ENCODE data around the gene ACAA1.
"Not testable (repeated sequence)": the region's sequence is repeated elsewhere in the genome, so short reads cannot be mapped to it uniquely, and the experiment has no call there.

Gene ACAA1

DNA sequence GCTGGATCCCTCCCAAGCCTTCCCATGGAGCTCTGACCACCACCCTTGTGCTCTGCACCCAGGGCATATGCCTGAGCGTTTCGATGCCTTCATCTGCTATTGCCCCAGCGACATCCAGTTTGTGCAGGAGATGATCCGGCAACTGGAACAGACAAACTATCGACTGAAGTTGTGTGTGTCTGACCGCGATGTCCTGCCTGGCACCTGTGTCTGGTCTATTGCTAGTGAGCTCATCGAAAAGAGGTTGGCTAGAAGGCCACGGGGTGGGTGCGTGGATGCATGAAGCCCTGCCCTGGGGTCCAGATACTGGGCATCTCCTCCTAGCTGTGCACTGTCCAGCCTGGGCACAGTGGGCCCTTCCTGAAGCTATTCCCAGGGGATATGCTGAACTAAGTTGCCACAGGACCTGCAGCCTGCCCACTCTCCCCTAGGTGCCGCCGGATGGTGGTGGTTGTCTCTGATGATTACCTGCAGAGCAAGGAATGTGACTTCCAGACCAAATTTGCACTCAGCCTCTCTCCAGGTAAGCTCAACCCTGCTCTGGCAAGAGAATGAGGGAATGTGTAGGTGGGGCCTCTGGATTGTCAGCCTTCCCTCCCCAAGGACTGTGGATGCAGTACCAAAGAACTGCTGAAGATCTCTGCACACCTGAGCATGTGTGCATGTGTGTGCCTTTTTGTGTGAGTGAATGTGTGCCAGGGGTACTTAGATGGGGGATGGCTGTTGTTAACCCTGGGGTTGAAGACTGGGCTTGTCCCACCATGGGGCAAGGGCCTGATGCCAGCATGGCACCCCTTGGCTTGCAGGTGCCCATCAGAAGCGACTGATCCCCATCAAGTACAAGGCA, 3.6 kb upstream of the ACAA1 start:
- TF ChIP-seq, protein P1, sequence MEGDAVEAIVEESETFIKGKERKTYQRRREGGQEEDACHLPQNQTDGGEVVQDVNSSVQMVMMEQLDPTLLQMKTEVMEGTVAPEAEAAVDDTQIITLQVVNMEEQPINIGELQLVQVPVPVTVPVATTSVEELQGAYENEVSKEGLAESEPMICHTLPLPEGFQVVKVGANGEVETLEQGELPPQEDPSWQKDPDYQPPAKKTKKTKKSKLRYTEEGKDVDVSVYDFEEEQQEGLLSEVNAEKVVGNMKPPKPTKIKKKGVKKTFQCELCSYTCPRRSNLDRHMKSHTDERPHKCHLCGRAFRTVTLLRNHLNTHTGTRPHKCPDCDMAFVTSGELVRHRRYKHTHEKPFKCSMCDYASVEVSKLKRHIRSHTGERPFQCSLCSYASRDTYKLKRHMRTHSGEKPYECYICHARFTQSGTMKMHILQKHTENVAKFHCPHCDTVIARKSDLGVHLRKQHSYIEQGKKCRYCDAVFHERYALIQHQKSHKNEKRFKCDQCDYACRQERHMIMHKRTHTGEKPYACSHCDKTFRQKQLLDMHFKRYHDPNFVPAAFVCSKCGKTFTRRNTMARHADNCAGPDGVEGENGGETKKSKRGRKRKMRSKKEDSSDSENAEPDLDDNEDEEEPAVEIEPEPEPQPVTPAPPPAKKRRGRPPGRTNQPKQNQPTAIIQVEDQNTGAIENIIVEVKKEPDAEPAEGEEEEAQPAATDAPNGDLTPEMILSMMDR (IDR thresholded peaks at IDR 0.05; ENCODE audit: insufficient read depth, missing control alignments) = no peak
- FAIRE-seq (no peak), DNase-seq (ENCODE audit: insufficient read length, low spot score) (no peak)

DNA sequence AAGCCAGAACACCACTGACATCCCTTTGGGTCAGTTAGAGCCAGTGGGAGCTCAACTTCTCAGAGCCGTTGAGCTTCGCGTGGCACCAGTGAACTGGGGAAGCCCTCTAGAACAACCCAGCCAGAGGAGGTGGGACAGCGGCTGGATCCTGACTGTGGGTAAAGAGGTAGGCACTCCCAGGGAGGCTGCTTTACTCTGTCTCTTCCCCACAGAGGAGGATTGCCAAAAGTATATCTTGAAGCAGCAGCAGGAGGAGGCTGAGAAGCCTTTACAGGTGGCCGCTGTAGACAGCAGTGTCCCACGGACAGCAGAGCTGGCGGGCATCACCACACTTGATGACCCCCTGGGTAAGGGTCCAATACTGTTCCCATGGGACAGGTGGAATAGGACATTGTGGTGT, 2.7 kb upstream of the ACAA1 start:
- FAIRE-seq = no peak
- TF ChIP-seq, protein P1 (IDR thresholded peaks at IDR 0.05; ENCODE audit: insufficient read depth, missing control alignments) = no peak

DNA sequence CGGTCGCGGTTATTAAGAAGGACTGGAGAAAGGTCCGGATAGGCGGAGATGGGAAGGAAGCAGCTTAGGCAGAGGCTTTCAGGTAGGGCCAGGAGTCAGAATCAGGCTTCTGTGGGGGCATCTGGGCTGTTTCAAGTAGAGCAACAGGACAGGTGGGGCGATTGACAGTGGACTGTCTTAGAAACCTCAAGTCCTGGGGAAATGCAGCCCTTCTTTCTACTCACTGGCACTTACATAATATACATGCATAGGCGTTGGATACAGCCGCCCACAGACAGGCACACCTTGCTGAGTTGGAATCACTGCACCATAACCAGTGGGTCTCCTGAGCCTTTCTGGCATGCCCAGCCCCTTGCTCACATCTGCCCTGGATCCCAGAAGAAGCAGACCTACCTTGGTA, 2.3 kb upstream of the ACAA1 start:
- FAIRE-seq (no peak), DNase-seq (ENCODE audit: insufficient read length, low spot score) (no peak)
- TF ChIP-seq, protein P1 (IDR thresholded peaks at IDR 0.05; ENCODE audit: insufficient read depth, missing control alignments) = no peak

More for the DNA sequence above, 2.7 kb upstream of the ACAA1 start:
- no peak for DNase-seq (ENCODE audit: insufficient read length, low spot score)

DNA sequence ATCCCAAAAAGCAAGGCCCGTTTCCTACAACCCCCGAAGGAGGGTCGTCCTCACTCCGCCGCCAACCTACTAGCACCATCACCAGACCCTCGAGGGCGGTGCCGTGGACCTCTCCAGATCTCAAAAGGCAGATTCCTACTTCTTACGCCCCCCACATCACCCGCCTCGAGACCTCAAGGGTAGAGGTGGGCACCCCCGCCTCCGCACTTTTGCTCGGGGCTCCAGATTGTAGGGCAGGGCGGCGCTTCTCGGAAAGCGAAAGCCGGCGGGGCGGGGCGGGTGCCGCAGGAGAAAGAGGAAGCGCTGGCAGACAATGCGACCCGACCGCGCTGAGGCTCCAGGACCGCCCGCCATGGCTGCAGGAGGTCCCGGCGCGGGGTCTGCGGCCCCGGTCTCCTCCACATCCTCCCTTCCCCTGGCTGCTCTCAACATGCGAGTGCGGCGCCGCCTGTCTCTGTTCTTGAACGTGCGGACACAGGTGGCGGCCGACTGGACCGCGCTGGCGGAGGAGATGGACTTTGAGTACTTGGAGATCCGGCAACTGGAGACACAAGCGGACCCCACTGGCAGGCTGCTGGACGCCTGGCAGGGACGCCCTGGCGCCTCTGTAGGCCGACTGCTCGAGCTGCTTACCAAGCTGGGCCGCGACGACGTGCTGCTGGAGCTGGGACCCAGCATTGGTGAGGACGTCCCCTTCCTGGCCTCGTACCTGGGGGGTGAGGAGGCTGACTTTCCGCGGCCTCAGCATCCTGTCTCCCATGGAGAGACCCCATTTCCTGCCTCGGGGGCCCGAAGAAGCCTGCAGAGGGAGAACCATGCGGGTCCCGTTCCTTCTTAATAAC, 1.6 kb upstream of the ACAA1 start, which contains the start of gene MYD88:
Gene MYD88 (plus strand): TSS at position 313 of the 842 bp plus-strand sequence. CDS start 40 bp downstream, at position 353.
- FAIRE-seq (no peak), DNase-seq (ENCODE audit: insufficient read length, low spot score) (no peak)
- TF ChIP-seq, protein P1 (IDR thresholded peaks at IDR 0.05; ENCODE audit: insufficient read depth, missing control alignments) = no peak

DNA sequence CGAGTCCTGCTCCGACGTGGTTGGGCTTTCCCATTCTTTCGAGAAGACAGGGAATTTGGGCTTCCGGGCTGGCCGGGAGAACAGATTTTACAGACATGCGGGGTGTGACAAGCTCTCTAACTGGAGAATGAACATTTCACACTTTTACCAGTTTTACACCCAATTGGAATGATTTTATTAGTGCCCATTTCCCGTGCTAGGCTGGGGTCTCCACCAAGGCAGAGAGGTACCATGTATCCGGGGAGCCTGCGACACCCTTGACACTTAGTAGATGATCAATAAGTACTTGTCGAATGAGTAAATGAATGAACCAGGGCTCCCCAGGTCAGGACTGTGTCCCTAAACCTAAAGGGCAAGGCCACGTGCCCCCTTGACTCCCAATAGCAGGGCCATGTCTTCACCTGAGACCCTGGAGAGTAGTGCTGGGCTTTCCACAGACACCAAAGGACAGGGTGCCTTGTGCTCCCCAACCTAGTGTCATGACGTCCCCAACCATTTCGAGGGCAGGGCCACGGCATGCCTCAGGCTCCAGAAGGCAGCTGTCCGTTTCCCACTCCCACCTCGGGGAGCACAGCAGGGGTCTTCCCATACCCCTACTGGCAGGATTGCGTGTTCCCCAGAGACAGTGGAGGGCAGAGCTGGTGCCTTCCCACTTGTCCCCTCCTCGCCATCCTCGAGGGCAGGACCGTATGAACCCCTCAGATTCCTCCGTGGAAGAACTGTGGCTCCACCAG, 855 bp upstream of the ACAA1 start:
- TF ChIP-seq, protein P1 (IDR thresholded peaks at IDR 0.05; ENCODE audit: insufficient read depth, missing control alignments) = no peak
- DNase-seq (ENCODE audit: insufficient read length, low spot score) = no peak
- no peak for FAIRE-seq

DNA sequence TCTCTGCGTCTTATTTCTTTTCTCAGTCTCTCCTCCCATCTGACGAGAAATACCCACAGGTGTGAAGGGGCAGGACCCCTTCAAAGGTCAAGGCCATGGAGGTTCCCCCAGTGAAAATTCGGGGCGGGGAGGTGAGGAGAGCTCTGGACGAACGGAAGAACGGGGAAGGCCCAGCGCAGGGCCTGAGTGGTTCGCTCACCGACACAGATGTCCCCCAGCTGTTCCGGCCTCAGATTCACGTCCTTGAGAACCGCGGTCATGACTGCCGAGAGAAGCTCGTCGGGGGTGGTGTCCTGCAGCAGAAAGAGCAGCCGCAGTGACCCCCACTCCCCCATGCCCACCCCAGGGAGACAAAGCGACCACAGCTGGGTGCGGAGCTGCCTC, 542 bp downstream of the ACAA1 start:
- DNase-seq (ENCODE audit: insufficient read length, low spot score) (no peak), FAIRE-seq (no peak)
- TF ChIP-seq, protein P1 (IDR thresholded peaks at IDR 0.05; ENCODE audit: insufficient read depth, missing control alignments) = no peak

DNA sequence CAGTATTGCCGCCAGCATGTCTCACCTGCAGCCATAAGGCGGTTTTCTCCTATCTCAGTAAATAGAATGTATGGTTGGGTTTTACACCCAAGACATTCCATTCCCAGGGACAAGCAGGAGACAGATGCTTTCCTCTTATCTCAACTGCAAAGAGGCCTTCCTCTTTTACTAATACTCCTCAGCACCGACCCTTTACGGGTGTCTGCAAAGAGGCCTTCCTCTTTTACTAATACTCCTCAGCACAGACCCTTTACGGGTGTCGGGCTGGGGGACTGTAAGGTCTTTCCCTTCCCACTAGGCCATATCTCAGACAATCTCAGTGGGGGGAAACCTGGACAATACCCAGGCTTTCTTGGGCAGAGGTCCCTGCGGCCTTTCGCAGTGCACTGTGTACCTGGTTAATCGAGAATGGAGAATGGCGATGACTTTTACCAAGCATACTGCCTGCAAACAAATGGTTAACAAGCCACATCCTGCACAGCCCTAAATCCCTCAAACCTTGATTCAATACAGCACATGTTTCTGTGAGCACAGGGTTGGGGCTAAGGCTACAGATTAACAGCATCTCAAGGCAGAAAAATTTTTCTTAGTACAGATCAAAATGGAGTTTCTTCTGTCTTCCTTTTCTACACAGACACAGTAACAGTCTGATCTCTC, 1.2 kb downstream of the ACAA1 start:
- FAIRE-seq; DNase-seq (ENCODE audit: insufficient read length, low spot score): not testable (repeated sequence)

DNA sequence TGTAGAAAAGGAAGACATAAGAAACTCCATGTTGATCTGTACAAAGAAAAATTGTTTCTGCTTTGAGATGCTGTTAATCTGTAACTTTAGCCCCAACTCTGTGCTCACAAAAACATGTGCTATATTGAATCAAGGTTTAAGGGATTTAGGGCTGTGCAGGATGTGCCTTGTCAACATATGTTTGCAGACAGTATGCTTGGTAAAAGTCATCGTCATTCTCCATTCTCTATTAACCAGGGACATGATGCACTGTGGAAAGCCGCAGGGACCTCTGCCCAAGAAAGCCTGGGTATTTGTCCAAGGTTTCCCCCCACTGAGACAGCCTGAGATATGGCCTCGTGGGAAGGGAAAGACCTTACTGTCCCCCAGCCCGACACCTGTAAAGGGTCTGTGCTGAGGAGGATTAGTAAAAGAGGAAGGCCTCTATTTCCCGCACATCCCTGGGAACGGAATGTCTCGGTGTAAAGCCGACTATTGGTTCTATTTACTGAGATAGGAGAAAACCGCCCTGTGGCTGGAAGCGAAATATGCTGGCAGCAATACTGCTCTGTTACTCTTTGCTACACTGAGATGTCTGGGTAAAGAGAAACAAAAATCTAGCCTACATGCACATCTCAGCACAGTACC, 2.3 kb downstream of the ACAA1 start:
- DNase-seq (ENCODE audit: insufficient read length, low spot score); FAIRE-seq: not testable (repeated sequence)

Measured in D721Med (cell line).